ENCODE results near the gene TNK2.

GRCh38 chr3:195932418-195933043, 24.2 kb upstream of the TNK2 start:
- TF ChIP-seq CTCF (IDR thresholded peaks at IDR 0.05) (no peak), POLR2A (IDR thresholded peaks at IDR 0.05) (no peak)
